COLO668 (cell line): Measurements from ENCODE around the gene SFSWAP.
A peak's percentile ranks its signal among the peaks of the same experiment; 100 is the strongest.

Experiments
- DNase-seq: peaks from one replicate; lab custom pipeline; 2025; ENCODE audit not compliant: unreplicated experiment; lab: John Stamatoyannopoulos, UW

The SFSWAP gene

DNA sequence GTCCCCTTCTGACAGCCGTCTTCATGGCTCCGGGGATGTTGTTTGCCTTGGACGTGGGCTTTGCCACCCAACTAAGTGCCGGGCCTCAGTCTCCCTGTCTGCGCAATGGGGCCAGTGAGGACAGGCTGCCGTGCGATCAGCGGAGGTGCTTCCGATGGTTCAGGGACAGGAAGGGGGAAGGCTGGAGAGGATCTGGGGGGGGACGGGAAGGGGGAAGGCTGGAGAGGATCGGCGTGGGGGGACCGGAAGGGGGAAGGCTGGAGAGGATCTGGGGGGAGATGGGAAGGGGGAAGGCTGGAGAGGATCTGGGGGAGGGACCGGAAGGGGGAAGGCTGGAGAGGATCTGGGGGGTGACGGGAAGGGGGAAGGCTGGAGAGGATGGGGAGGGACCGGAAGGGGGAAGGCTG lies 120.7 kb downstream of the SFSWAP start:
- DNase-seq: peak; percentile 22

DNA sequence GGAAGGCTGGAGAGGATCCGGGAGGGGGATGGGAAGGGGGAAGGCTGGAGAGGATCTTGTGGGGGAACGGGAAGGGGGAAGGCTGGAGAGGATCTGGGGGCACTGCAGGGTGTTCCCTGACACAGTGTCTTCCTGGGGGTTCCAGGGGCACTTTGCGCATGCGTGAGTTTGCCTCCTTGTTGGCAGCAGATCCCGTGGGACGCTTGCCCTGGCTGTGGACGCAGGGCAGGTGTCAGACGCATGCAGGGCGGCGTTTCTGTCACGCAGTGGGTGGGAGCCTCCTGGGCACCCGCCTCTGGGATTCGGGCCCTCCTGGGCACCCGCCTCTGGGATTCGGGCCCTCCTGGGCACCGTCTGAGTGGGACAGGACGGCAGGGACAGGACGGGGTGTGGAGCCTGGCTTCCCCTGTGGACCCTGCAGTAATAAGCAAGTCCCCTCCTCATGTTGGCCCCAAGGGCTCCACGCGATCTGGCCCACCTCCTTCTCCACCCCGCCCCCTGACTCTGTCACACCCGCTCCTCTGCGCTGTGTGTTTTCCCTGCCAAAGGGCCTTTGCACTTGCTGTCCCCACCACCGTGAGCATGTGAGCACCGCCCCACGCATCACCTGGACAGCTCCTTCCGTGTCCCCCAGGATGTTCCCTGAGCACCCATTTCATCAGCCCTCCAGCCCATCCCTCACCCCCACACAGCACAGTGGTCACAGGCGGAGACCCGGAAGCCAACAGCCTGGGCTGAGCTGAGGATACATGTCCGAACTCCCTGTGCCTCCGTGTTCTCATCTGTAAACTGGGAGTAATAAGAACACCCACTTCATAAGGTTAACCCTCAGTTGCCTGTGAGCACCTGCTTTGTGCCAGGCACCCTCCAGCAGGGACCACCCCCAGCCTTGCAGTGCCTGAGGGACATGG lies 121.7 kb downstream of the SFSWAP start:
- DNase-seq: peak; percentile 56

DNA sequence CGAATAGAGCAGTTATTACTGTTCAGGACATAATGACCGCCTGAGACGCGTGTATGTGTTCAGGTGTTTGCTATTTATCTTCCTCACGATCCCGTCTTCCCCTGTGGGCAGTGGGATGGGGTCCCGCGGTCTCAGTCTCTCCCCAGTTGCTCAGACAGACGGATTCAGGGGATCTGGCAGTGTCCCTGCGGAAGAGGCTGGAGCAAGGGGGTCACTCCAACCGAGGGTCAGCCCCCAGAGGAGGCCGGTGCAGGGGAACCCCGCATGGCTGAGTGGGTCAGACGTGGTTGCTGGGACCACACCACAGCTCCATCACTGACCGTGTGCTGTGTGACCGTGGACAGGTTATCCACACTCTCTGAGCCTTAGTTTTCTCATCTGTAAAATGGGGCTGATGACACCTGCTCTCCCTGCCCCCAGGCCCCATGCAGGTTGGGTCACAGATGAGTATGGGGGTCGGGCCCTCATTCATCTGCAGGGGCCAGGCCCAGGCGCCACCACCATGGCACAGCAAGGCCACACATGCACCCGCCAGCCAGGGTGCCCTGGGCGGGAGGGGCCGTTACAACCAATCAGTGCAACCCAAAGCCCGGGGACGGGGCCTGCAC lies 122.5 kb downstream of the SFSWAP start:
- DNase-seq: no peak

DNA sequence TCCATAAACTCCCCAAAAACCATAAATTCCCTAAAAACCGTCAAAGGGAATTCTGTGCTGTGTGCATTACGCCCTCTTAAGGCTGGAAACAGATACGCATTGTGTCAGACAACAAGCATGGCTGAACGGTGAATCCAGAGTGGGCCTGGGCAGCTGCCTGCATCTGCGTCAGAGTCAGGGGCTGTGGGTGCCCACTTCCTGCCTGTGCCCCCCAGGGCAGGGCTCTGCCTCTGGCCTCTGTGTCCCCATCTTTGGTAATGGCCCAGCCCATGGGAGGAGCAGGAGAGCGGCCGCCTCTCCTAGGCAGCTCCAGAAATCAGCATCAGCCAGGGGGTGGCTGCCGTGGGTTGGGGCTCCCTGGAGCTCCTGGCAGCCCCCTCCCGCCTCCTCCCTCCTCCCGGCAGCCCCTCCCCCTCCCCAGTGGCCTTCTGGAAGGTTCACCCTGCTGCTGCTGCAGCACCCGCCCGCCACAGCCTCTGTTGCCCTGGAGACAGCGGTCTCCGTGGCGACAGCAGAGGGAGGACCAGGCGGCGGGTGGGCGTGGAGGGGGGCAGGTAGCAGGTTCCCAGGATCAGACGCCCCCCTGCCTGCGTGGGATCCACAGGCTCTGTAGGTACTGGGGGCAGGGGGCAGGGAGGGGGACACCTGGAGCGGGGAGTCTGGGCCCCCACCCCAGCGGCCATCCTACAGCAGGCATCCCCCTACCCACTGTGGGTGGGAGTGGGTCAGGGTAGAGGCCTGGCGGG lies 123.2 kb downstream of the SFSWAP start:
- no peak for DNase-seq

DNA sequence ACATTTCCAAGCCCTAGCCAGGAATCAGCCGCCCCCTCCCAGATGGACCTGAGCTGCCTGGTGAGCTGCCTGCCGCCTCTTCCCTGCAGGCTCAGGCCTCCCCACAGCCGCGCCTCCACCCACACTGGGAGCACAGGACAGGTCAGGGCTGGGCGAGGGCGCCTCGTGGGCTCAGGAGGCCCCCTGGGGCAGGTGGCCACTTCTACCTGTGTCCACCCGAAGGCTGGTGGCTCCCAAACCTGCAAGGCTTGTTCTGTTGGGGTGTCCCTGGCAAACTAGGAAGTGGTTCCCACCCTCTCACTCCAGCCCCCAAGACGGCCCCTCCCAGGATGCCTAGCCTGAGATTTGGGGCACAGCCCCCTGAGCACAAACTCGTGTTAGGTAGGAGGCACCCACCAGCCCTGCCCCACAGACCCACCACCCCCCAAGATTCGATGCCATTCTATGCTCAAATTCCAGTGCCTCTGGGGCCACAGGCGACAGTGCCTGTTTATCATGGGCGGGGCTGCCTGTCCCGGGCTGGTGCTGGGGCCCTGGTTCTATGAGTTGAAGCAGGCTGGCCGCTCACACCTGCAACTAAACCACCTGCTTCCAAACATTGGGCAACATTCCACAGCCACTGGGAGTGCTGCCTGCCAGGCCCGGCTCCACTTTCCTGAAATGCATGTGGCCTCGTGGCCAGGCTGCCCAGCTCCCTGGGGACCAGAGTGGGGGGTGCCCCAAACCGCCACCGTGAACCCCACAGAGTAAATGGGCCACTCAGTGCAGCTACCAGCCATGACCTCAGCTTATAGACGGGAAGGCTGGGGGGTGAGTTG lies 124.1 kb downstream of the SFSWAP start:
- DNase-seq: no peak

DNA sequence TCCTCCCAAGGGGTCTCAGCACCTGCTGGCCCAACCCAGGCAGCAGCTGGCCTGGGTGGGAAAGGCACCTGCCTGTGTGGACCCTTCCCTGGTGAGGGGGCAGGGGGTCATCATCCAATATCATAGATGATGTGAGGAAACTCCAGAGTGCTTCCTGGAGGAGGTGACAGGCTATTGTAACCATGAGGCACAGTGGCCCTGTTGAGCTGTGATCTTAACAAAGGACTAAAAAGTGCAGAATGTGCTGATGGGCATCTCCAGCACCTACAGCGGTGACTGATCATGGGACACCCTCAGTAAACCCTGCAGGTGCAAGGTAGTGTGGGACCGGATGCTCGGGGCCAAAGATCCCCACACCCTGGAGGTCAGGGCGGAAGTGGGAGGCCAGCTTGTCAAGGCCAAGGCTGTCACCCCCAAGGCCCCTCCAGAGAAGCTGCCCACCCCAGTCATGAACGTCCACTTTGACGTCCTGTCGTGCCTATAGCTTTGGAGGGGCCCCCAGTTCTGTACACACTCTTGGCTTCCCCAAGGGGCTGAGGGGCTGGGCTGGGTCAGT lies 124.8 kb downstream of the SFSWAP start:
- DNase-seq: no peak

DNA sequence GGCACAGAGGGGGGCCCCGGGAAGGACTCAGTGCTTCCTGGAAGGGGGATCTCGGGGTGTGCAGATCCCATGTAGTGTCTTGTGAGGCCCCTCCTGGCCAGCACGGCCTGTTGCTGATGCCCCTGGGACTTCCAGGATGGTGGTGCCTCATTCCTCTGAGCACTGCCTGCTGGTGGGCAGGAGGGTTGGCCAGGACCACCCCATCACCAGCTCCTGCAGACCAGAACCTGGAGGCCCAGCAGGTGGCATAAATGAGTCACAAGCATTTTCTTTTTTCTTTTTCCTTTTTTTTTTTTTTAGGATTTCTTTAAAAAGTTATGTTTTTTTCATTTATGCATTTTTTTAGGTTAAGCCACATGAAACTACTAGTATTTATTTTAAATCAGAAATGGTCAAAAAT lies 125.3 kb downstream of the SFSWAP start:
- no peak for DNase-seq

DNA sequence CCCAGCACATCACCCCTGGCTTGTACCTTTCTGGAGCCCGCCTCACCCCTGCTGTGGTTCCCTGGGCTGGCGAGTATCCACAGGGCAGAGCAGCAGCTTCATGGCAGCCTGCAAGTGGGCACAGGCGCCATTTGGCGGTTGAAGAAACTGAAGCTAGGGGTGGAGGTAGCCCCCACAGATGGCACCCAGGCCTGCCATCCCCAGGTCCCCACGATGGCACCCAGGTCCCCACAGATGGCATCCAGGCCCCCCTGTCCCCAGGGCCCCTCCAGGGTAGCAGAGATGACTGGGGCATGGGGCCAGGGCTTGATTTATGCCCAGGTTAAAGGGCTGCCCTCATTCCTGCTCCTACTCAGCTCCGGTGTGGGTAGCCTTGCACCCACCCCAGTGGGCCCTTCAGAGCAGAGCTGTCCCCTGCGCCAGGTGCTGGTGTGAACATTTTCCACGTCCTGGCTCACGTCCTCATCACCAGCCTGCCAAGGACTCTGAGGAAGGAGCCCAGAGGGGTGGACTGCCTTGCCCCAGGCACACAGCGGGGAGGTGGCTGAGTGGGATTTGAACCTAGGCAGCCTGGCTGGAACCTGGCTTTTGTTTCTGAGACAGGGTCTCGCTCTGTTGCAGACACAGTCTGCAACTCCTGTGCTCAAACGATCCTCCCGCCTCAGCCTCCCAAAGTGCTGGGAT lies 126.0 kb downstream of the SFSWAP start:
- DNase-seq: no peak

DNA sequence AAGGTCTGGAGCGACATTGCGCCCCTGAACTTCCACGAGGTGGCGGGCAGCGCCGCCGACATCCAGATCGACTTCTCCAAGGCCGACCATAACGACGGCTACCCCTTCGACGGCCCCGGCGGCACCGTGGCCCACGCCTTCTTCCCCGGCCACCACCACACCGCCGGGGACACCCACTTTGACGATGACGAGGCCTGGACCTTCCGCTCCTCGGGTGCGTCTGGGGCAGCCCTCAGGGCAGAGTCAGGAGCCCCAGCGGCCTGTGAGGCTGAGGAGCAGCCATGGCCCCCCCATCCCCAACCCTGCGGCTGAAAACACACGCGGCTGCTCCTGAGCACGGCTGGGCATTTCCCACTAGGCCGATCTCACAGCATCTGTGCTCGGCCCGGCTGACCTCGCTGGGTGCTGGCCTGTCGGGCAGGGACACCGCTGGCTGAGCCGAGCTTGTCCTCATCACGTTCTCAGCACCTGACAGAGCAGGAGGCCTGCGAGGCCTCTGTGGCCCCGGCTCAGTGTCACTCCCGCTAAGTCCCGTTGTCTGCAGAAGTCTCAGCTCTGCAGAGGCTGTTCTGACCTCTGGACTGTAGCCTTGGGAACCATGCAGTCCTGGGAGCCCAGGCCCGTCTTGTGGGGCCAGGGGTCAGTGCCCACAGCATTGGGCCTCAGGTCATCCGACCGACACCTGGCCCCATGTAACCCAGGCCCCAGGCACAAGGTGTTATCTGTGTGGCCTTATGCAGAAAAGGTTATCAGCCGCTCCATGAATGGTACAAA lies 129.9 kb downstream of the SFSWAP start:
- no peak for DNase-seq

DNA sequence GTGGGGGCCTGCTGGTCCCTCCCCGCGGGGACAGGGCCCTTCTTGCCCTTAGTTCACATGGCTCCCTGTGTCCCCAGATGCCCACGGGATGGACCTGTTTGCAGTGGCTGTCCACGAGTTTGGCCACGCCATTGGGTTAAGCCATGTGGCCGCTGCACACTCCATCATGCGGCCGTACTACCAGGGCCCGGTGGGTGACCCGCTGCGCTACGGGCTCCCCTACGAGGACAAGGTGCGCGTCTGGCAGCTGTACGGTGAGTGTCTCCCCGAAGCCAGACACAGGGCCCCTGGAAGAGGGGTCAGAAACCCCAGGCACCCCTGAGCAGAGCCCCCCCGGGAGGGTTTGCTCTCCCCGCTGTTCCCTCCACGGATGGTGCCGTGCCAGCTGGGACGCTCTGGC lies 130.7 kb downstream of the SFSWAP start:
- DNase-seq: no peak

DNA sequence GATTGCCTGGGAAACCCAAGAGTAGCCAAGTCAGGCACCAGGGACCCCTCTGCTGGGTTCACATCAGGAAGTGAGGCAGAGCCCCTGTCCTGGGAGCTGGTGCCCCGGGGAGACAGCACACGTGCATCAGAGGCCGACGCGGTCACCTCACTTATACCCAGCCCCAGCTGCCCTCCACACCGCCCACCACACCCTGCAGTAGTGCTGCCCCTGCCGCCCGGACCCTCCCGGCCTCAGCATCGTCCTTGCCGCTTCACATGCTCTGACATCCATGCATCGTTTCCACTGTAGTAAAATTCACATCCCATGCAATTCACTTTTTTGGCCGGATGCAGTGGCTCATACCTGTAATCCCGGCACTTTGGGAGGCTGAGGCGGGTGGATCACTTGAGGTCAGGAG lies 131.3 kb downstream of the SFSWAP start:
- DNase-seq: no peak

DNA sequence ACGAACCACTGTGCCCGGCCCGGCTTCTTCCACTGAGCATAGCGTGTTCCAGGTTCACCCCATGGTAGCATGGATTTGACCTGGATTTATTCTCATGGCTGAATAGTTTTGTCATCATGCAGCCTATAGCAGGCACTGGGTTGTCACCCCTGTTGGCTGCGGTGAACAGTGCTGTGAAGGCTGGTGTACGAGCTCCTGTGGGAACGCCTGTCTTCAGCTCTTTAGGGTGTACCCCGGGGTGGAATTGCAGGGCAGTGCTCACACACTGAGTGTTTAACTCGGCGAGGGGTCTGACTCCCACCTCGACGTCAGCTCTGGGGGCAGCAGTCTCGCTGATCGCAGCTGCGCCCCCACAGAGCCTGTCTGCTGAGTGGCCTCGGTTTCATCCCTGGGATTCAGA lies 132.6 kb downstream of the SFSWAP start:
- DNase-seq: no peak

DNA sequence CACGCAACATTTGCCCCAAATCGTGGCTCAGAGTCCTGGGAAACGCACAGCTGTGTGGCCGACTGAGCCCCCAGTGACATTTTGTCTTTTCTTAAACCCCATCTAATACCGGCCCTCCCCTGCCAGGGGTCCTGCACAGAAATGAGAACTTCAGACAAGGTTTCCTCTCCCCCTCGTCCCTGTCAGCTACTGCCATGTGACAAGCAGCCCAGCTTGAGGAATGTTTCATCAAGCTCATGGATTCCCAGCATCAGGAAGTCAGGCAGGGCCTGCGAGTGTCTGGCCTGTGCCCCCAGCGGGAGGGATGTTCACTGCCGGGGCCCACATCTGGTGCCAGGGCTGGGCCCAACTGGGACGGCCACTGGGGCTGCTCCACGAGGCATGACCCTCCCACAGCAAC lies 133.2 kb downstream of the SFSWAP start:
- no peak for DNase-seq

DNA sequence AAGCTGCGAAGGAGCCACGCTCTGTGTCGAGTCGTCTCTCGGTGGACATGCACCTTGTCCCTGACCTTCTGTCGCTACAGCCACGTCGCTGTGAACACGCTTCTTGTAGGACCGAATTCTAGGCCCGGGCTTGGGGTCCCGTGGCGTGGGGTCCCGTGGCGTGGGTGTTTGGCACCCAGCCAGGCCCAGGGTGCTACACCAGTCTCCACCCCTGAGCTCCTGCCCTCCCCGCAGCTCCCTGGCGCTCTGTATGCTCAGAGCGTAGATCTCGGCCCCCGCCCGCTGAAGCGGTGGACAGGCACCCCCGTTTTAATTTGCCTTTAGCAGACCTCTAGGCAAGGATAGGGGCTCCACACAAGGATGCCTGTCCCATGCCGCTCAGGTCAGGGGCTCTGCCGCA lies 133.8 kb downstream of the SFSWAP start:
- DNase-seq: no peak

DNA sequence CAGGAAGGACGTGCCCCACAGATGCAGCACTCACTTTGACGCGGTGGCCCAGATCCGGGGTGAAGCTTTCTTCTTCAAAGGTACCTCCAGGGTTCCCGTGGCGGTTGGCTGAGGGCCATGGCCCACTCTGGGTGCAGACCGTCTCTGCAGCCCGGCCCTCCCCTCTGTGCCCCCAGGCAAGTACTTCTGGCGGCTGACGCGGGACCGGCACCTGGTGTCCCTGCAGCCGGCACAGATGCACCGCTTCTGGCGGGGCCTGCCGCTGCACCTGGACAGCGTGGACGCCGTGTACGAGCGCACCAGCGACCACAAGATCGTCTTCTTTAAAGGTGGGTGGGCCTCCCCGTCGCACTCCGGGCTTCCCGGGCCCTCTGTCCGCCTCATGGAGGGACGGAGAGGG lies 134.2 kb downstream of the SFSWAP start:
- peak; percentile 49 for DNase-seq

DNA sequence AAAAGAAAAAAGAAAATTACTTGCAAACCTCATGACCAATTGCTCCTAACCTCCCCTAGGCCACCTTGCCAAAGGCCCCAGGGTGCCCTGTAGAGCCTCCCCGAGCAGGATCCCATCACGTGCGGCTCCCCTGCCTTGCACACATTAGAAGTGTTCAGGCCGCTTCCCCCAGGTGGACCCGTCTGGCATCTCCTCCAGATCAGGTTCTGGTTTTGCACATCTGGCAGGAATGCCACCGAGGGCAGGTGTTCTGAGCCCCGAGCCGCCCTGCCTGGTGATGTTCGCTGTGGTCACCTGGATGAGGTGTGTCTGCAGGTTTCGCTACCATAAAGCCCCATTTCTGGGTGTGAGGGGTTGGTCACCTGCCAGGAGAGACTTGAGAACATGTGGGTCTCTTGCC lies 136.6 kb downstream of the SFSWAP start:
- DNase-seq: no peak

DNA sequence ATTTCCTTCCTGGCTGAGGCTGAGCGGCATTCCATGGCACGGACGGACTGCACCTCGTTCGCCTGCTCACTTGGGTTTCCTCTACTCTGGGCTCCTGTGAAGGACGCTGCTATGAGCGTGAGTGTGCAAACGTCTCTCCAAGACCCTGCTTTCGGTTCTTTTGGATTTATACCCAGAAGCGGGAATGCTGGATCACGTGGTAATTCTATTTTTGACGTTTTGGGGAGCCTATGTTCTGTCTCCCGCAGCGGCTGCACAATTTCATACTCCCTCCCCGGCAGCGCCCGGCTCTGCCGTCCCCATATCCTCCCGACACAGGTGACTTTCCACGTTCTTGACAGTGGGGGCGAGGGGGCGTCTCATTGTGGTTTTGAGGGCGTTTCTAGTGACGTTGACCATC lies 137.9 kb downstream of the SFSWAP start:
- DNase-seq: no peak
